NCI-H510A (cell line): ENCODE data around the gene CERS4.
A peak's percentile ranks its signal among the peaks of the same experiment; 100 is the strongest.
"Not testable (repeated sequence)": the region's sequence is repeated elsewhere in the genome, so short reads cannot be mapped to it uniquely, and the experiment has no call there.

ENCODE experiments used
- DNase-seq: peaks from one replicate; lab custom pipeline; 2025; lab: John Stamatoyannopoulos, UW

CERS4 gene

GRCh38 chr19:8209462-8210378 is 550 bp downstream of the CERS4 start:
- DNase-seq = no peak

GRCh38 chr19:8210421-8211101 is 1.4 kb downstream of the CERS4 start:
- peak; percentile 46 for DNase-seq

- DNase-seq = no peak
Observed at GRCh38 chr19:8212212-8212611, 3.0 kb downstream of the CERS4 start.

- DNase-seq = no peak
Observed at GRCh38 chr19:8212916-8213315, 3.7 kb downstream of the CERS4 start.

GRCh38 chr19:8213827-8214672 is 4.9 kb downstream of the CERS4 start:
- no peak for DNase-seq

GRCh38 chr19:8214802-8215201 is 5.6 kb downstream of the CERS4 start:
- no peak for DNase-seq

GRCh38 chr19:8215783-8216182 is 6.6 kb downstream of the CERS4 start:
- DNase-seq = no peak

GRCh38 chr19:8216357-8216756 is 7.2 kb downstream of the CERS4 start:
- no peak for DNase-seq

- not testable (repeated sequence) for DNase-seq
Observed at GRCh38 chr19:8218127-8218526, 9.0 kb downstream of the CERS4 start.

- no peak for DNase-seq
Observed at GRCh38 chr19:8220481-8220880, 11.3 kb downstream of the CERS4 start.

GRCh38 chr19:8221161-8221560 is 12.0 kb downstream of the CERS4 start:
- no peak for DNase-seq

GRCh38 chr19:8223442-8223841 is 14.3 kb downstream of the CERS4 start:
- not testable (repeated sequence) for DNase-seq

GRCh38 chr19:8224394-8225145 is 15.4 kb downstream of the CERS4 start:
- no peak for DNase-seq

- DNase-seq = no peak
Observed at GRCh38 chr19:8231073-8231604, 22.0 kb downstream of the CERS4 start.

GRCh38 chr19:8233370-8233769 is 24.2 kb downstream of the CERS4 start:
- DNase-seq = no peak

- no peak for DNase-seq
Observed at GRCh38 chr19:8237026-8237425, 27.9 kb downstream of the CERS4 start.

GRCh38 chr19:8238251-8238650 is 29.1 kb downstream of the CERS4 start:
- no peak for DNase-seq

- DNase-seq = no peak
Observed at GRCh38 chr19:8239528-8240273, 30.5 kb downstream of the CERS4 start.

- no peak for DNase-seq
Observed at GRCh38 chr19:8240274-8241229, 31.4 kb downstream of the CERS4 start.
